ENCODE data around the gene SRSF2.

Gene SRSF2

DNA sequence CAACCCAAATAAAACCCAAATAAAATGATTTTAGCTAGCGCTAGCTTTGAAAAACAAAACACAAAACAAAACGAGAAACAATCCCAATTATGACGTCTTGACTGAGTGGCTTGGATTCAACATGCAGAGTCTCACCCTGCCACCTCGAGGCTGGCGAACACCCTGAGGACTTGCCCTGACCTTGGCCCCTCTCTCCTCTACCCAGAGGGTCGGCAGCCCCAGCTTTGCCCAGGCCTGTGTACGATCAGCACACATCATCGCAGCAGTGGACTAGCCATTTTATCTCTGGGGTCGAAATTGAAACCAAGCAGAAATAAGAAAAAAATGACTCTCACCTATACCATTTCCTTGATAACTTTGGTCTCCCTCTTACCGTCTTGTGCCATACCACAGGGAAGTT, 15.7 kb downstream of the SRSF2 start:
- DNase-seq = no peak
- H3K27ac ChIP-seq (ENCODE audit: insufficient read depth in 1 of 2, low read depth in 1 of 2, low read length in 2 of 2, poor library complexity in 1 of 2, severe bottlenecking in 2 of 2) = no peak overlapping the region
- H3K36me3 ChIP-seq (ENCODE audit: control insufficient read depth in 4 of 4, insufficient read depth in 4 of 4, low read length in 3 of 4) = peaks cover 20 to 69% (median 59%) of the 10 kb centered on the region in 4 experiments
- no peaks in the 10 kb centered on the region for H3K9me3 ChIP-seq (ENCODE audit: control extremely low read depth in 1 of 5, control insufficient read depth in 4 of 5, insufficient read depth in 2 of 5, low read depth in 1 of 5, low read length in 4 of 5)
- ChIA-PET POLR2A (interaction anchor here (0.6 kb wide), 1 partner anchor 19 kb away, joined by 3 read pairs; no protein-coding TSS in a partner anchor), CTCF (no interaction called here)
- peaks cover 3 to 21% (median 18%) of the 10 kb centered on the region in 4 experiments for H3K4me1 ChIP-seq (ENCODE audit: control extremely low read depth in 1 of 4, control insufficient read depth in 4 of 4, insufficient read depth in 4 of 4, low read length in 3 of 4)
- no peak overlapping the region for H3K4me3 ChIP-seq (ENCODE audit: control insufficient read depth in 1 of 7, extremely low read depth in 1 of 7, insufficient read depth in 4 of 7, low read depth in 2 of 7, low read length in 6 of 7)
- no peaks in the 10 kb centered on the region for H3K27me3 ChIP-seq (replicated peaks in 2 of 5; ENCODE audit: control insufficient read depth in 4 of 5, insufficient read depth in 5 of 5, low read length in 4 of 5)
- 95% methylated on average over 3 of the region's 10 CpGs for WGBS (ENCODE audit: insufficient coverage)

DNA sequence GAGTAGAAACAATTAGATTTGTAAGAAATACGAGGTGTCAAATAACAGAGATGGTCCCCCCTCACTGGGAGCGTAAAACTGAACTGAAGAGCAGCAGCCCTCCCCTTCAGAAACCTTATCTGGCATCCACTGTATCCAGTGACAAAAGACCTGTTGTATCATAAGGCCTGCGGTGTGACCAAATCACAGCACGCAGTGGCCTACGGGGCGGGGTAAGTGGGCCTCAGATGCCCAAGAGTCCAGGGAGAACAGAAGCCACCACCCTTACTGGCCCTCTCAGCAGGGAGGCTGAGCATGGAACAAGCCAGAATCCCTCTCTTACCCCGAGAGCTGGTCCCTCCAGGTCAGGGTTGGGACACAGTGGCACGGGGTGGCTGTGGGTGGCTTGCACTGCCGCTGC, 16.2 kb downstream of the SRSF2 start:
- Histone ChIP-seq H3K9me3 (ENCODE audit: control extremely low read depth in 1 of 5, control insufficient read depth in 4 of 5, insufficient read depth in 2 of 5, low read depth in 1 of 5, low read length in 4 of 5) (no peaks in the 10 kb centered on the region), H3K4me1 (ENCODE audit: control extremely low read depth in 1 of 4, control insufficient read depth in 4 of 4, insufficient read depth in 4 of 4, low read length in 3 of 4) (peaks cover 7 to 26% (median 22%) of the 10 kb centered on the region in 4 experiments), H3K36me3 (ENCODE audit: control insufficient read depth in 4 of 4, insufficient read depth in 4 of 4, low read length in 3 of 4) (peaks cover 20 to 74% (median 65%) of the 10 kb centered on the region in 4 experiments), H3K4me3 (ENCODE audit: control insufficient read depth in 1 of 7, extremely low read depth in 1 of 7, insufficient read depth in 4 of 7, low read depth in 2 of 7, low read length in 6 of 7) (no peak overlapping the region), H3K27ac (ENCODE audit: insufficient read depth in 1 of 2, low read depth in 1 of 2, low read length in 2 of 2, poor library complexity in 1 of 2, severe bottlenecking in 2 of 2) (no peak overlapping the region), H3K27me3 (replicated peaks in 2 of 5; ENCODE audit: control insufficient read depth in 4 of 5, insufficient read depth in 5 of 5, low read length in 4 of 5) (no peaks in the 10 kb centered on the region)
- 100% methylated on average over 7 of the region's 9 CpGs for WGBS (ENCODE audit: insufficient coverage)
- POLR2A ChIA-PET = interaction anchor here (0.6 kb wide), 1 partner anchor 18 kb away, joined by 3 read pairs; no protein-coding TSS in a partner anchor
- no peak for DNase-seq
- CTCF ChIA-PET = no interaction called here

DNA sequence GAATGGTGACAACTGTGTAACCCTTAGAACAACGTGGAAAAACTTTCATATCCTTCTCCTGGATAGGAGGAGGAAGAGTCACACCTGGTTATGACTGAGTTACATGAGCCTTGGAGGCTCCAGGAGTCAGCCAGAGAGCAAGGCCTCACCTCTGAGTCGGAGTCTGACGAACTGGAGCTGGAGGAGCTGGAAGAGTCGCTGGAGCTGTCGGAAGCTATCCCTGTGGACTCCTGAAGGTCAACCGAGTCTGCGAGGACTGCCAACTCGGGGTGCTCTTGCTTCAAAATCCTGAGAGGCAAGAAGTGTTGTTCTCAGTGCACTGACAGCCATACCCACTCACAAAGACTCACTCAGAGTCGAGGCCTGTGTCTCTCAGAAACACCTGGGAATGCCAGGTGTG, 16.9 kb downstream of the SRSF2 start:
- CTCF ChIA-PET = interaction anchor here (1.0 kb wide), 1 partner anchor 15 kb away, joined by 3 read pairs; no protein-coding TSS in a partner anchor
- Histone ChIP-seq H3K36me3 (ENCODE audit: control insufficient read depth in 4 of 4, insufficient read depth in 4 of 4, low read length in 3 of 4) (peaks cover 20 to 78% (median 66%) of the 10 kb centered on the region in 4 experiments), H3K9me3 (ENCODE audit: control extremely low read depth in 1 of 5, control insufficient read depth in 4 of 5, insufficient read depth in 2 of 5, low read depth in 1 of 5, low read length in 4 of 5) (no peaks in the 10 kb centered on the region), H3K4me1 (ENCODE audit: control extremely low read depth in 1 of 4, control insufficient read depth in 4 of 4, insufficient read depth in 4 of 4, low read length in 3 of 4) (peaks cover 11 to 28% (median 22%) of the 10 kb centered on the region in 4 experiments), H3K27ac (ENCODE audit: insufficient read depth in 1 of 2, low read depth in 1 of 2, low read length in 2 of 2, poor library complexity in 1 of 2, severe bottlenecking in 2 of 2) (no peak overlapping the region), H3K27me3 (replicated peaks in 2 of 5; ENCODE audit: control insufficient read depth in 4 of 5, insufficient read depth in 5 of 5, low read length in 4 of 5) (no peaks in the 10 kb centered on the region), H3K4me3 (ENCODE audit: control insufficient read depth in 1 of 7, extremely low read depth in 1 of 7, insufficient read depth in 4 of 7, low read depth in 2 of 7, low read length in 6 of 7) (no peak overlapping the region)
- POLR2A ChIA-PET = interaction anchor here (0.6 kb wide), 1 partner anchor 1278 kb away, joined by 3 read pairs; no protein-coding TSS in a partner anchor
- DNase-seq = no peak
- WGBS (ENCODE audit: insufficient coverage) = 98% methylated on average over 8 of the region's 9 CpGs

DNA sequence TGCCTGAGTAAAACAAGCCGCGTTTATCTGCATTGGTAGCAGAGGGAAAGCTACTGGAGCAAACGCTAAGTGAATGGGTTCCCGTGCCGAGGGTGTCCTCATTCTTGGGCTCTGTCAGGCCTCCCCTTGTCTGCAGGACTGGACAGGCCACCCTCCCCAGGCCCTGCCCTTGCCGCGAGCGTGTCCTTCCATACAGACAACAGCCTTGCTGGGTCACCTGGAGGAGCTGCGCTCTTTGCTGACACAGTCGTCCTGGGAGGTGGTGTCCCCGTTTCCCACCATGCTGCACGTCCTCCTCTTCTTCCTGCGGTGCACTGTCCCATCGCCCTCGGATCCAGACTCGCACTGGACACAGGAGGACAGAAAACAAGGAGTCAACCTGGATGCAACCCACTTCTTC, 18.6 kb downstream of the SRSF2 start:
- Histone ChIP-seq H3K4me1 (ENCODE audit: control extremely low read depth in 1 of 4, control insufficient read depth in 4 of 4, insufficient read depth in 4 of 4, low read length in 3 of 4) (peaks cover 13 to 32% (median 26%) of the 10 kb centered on the region in 4 experiments), H3K36me3 (ENCODE audit: control insufficient read depth in 4 of 4, insufficient read depth in 4 of 4, low read length in 3 of 4) (peaks cover 17 to 77% (median 62%) of the 10 kb centered on the region in 4 experiments), H3K27me3 (replicated peaks in 2 of 5; ENCODE audit: control insufficient read depth in 4 of 5, insufficient read depth in 5 of 5, low read length in 4 of 5) (no peaks in the 10 kb centered on the region), H3K4me3 (ENCODE audit: control insufficient read depth in 1 of 7, extremely low read depth in 1 of 7, insufficient read depth in 4 of 7, low read depth in 2 of 7, low read length in 6 of 7) (no peak overlapping the region), H3K27ac (ENCODE audit: insufficient read depth in 1 of 2, low read depth in 1 of 2, low read length in 2 of 2, poor library complexity in 1 of 2, severe bottlenecking in 2 of 2) (no peak overlapping the region), H3K9me3 (ENCODE audit: control extremely low read depth in 1 of 5, control insufficient read depth in 4 of 5, insufficient read depth in 2 of 5, low read depth in 1 of 5, low read length in 4 of 5) (no peaks in the 10 kb centered on the region)
- ChIA-PET POLR2A (no interaction called here), CTCF (interaction anchor here (0.9 to 1.3 kb wide), 2 partner anchors 8 to 10 kb away, joined by 4 read pairs; partner anchors contain the start of gene MXRA7)
- no peak for DNase-seq
- 95% methylated on average over 16 of the region's 16 CpGs for WGBS (ENCODE audit: insufficient coverage)

DNA sequence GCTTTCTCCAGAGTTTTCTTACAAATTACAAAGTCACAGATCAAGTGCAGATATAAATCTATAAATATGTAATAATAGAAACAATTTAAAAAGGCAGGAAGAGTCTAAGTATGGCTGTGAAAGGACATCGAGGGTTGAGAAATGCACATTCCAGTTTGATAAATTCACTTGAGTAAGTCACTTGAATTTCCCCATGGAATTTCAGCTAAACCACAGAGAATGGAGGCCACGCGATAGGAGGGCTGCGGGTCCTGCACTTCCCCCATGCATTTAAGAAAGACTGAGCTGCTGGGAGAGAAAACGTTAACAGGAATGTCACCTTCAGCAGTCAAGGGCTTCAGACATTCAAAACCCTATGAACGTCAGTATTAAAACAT, 20.3 kb downstream of the SRSF2 start:
- DNase-seq = no peak
- Histone ChIP-seq H3K36me3 (ENCODE audit: control insufficient read depth in 4 of 4, insufficient read depth in 4 of 4, low read length in 3 of 4) (peaks cover 16 to 76% (median 56%) of the 10 kb centered on the region in 4 experiments), H3K27me3 (replicated peaks in 2 of 5; ENCODE audit: control insufficient read depth in 4 of 5, insufficient read depth in 5 of 5, low read length in 4 of 5) (no peaks in the 10 kb centered on the region), H3K4me3 (ENCODE audit: control insufficient read depth in 1 of 7, extremely low read depth in 1 of 7, insufficient read depth in 4 of 7, low read depth in 2 of 7, low read length in 6 of 7) (no peak overlapping the region), H3K27ac (ENCODE audit: insufficient read depth in 1 of 2, low read depth in 1 of 2, low read length in 2 of 2, poor library complexity in 1 of 2, severe bottlenecking in 2 of 2) (peak overlapping the region in 1 of 2 experiments; percentile 74), H3K9me3 (ENCODE audit: control extremely low read depth in 1 of 5, control insufficient read depth in 4 of 5, insufficient read depth in 2 of 5, low read depth in 1 of 5, low read length in 4 of 5) (no peaks in the 10 kb centered on the region), H3K4me1 (ENCODE audit: control extremely low read depth in 1 of 4, control insufficient read depth in 4 of 4, insufficient read depth in 4 of 4, low read length in 3 of 4) (peaks cover 13 to 32% (median 26%) of the 10 kb centered on the region in 4 experiments)
- whole genome bisulfite sequencing (ENCODE audit: insufficient coverage) = 100% methylated on average over 3 of the region's 6 CpGs
- ChIA-PET POLR2A (no interaction called here), CTCF (interaction anchor here (1.1 to 2.0 kb wide), 4 partner anchors 10 to 35 kb away, joined by 3 to 5 read pairs (median 4); no protein-coding TSS in a partner anchor)

DNA sequence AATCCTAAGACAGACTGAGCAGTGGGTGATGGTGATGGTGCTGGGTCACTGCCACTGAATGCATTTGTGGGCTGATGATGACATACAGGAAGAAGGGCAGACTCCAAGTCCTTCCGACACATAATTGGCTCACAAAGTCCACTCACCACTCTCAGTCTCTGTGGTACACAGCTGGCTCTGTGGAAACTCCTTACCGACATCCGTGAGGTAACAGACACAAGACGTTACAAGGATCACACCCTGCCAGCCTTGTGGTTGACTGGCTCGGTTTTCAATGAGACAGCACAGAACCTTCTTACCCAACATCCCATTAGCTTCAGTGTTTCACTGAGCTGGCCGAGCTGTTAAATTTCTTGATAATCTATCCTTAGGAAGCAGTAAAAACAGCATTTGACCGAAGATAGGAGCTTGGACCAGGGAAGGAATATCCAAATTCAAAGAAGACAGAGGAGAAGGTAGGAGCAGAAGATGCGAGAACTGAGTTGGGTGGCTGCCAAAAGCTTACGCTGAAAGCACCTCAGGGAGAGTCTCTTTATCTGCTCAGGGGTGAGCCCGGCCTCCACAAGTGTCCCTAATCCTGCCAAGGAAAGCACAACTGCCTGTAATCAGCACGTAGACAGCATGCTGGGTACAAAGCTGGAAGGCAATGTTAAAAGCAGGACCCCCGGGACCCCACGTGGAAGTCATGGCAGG, 20.8 kb downstream of the SRSF2 start:
- ChIA-PET CTCF (interaction anchor here (0.5 to 2.0 kb wide), 2 partner anchors 15 to 1373 kb away, joined by 3 to 4 read pairs; no protein-coding TSS in a partner anchor), POLR2A (no interaction called here)
- Histone ChIP-seq H3K4me3 (ENCODE audit: control insufficient read depth in 1 of 7, extremely low read depth in 1 of 7, insufficient read depth in 4 of 7, low read depth in 2 of 7, low read length in 6 of 7) (no peak overlapping the region), H3K4me1 (ENCODE audit: control extremely low read depth in 1 of 4, control insufficient read depth in 4 of 4, insufficient read depth in 4 of 4, low read length in 3 of 4) (peaks cover 14 to 35% (median 30%) of the 10 kb centered on the region in 4 experiments), H3K36me3 (ENCODE audit: control insufficient read depth in 4 of 4, insufficient read depth in 4 of 4, low read length in 3 of 4) (peaks cover 16 to 71% (median 51%) of the 10 kb centered on the region in 4 experiments), H3K27me3 (replicated peaks in 2 of 5; ENCODE audit: control insufficient read depth in 4 of 5, insufficient read depth in 5 of 5, low read length in 4 of 5) (no peaks in the 10 kb centered on the region), H3K27ac (ENCODE audit: insufficient read depth in 1 of 2, low read depth in 1 of 2, low read length in 2 of 2, poor library complexity in 1 of 2, severe bottlenecking in 2 of 2) (peak overlapping the region in 1 of 2 experiments; percentile 74), H3K9me3 (ENCODE audit: control extremely low read depth in 1 of 5, control insufficient read depth in 4 of 5, insufficient read depth in 2 of 5, low read depth in 1 of 5, low read length in 4 of 5) (no peaks in the 10 kb centered on the region)
- DNase-seq = peak; percentile 62 to 91 (median 83)
- 82% methylated on average over 10 of the region's 13 CpGs for WGBS (ENCODE audit: insufficient coverage)

DNA sequence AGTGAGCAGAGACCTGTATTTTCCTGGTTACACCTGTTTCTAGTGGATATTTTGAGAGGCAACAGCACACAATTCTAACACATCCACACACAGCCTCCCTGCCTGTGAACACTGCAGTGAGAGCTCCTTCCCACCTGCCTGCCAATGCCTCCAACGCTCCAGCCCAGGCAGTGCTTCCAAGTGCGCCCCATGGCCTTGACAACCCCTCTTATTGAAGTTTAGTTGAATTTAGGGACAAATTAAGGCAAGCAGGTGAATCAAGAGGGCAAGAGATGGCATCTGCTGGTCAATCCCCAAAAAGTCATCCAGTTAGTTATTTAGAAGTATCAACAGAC, 21.7 kb downstream of the SRSF2 start:
- Histone ChIP-seq H3K4me1 (ENCODE audit: control extremely low read depth in 1 of 4, control insufficient read depth in 4 of 4, insufficient read depth in 4 of 4, low read length in 3 of 4) (peaks cover 17 to 39% (median 34%) of the 10 kb centered on the region in 4 experiments), H3K27me3 (replicated peaks in 2 of 5; ENCODE audit: control insufficient read depth in 4 of 5, insufficient read depth in 5 of 5, low read length in 4 of 5) (no peaks in the 10 kb centered on the region), H3K9me3 (ENCODE audit: control extremely low read depth in 1 of 5, control insufficient read depth in 4 of 5, insufficient read depth in 2 of 5, low read depth in 1 of 5, low read length in 4 of 5) (no peaks in the 10 kb centered on the region), H3K27ac (ENCODE audit: insufficient read depth in 1 of 2, low read depth in 1 of 2, low read length in 2 of 2, poor library complexity in 1 of 2, severe bottlenecking in 2 of 2) (peak overlapping the region; percentile 46 to 74), H3K36me3 (ENCODE audit: control insufficient read depth in 4 of 4, insufficient read depth in 4 of 4, low read length in 3 of 4) (peaks cover 12 to 62% (median 43%) of the 10 kb centered on the region in 4 experiments), H3K4me3 (ENCODE audit: control insufficient read depth in 1 of 7, extremely low read depth in 1 of 7, insufficient read depth in 4 of 7, low read depth in 2 of 7, low read length in 6 of 7) (peak overlapping the region in 4 of 7 experiments; percentile 3 to 57 (median 38))
- no peak for DNase-seq
- POLR2A ChIA-PET = no interaction called here
- CTCF ChIA-PET = interaction anchor here (1.0 to 2.6 kb wide), 4 partner anchors 9 to 34 kb away, joined by 3 to 14 read pairs (median 8); no protein-coding TSS in a partner anchor
- 100% methylated on average over 2 of the region's 2 CpGs for WGBS (ENCODE audit: insufficient coverage)
